ENCODE data around the gene TAF7L.

DNA sequence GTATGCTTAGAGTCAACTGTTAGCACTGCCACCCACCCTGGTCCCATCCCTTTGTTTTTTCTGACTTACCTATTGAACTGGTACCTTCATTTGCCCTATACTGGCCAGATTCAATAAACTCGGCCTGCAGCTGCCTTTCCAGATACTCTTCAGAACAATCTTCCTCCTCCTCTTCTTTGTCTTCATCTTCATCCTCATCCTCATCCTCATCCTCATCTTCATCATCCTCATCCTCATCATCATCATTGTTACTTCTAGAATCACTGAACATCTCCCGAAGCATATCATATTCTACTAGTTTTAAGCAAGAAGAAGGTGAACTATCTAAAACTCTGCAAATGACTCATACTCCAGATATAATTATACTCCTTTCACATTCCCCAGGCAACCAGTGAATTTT is 14.9 kb downstream of the TAF7L start:
- TF ChIP-seq, protein P1, sequence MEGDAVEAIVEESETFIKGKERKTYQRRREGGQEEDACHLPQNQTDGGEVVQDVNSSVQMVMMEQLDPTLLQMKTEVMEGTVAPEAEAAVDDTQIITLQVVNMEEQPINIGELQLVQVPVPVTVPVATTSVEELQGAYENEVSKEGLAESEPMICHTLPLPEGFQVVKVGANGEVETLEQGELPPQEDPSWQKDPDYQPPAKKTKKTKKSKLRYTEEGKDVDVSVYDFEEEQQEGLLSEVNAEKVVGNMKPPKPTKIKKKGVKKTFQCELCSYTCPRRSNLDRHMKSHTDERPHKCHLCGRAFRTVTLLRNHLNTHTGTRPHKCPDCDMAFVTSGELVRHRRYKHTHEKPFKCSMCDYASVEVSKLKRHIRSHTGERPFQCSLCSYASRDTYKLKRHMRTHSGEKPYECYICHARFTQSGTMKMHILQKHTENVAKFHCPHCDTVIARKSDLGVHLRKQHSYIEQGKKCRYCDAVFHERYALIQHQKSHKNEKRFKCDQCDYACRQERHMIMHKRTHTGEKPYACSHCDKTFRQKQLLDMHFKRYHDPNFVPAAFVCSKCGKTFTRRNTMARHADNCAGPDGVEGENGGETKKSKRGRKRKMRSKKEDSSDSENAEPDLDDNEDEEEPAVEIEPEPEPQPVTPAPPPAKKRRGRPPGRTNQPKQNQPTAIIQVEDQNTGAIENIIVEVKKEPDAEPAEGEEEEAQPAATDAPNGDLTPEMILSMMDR (conservative IDR thresholded peaks at IDR 0.05): no peak
- no peak for TF ChIP-seq EZH2 (IDR thresholded peaks at IDR 0.05; ENCODE audit: low read depth)

Data from PC-9 (cell line).